ENCODE results near the gene METTL21C. TPM values are rescaled to one million over a fixed set of nuclear protein-coding genes. Genes with fewer than 3 reads are reported as not detected.

The METTL21C gene
- not detected in 2 replicates for total RNA-seq

GRCh38 chr13:102694937-102695336, at the start of gene METTL21C:
Gene METTL21C (minus strand): TSS chr13:102695044. CDS start chr13:102694498, 546 bp downstream.

Other genes starting within 250 kb of the METTL21C start
- gene TPP2, start 98.1 kb downstream of the METTL21C start, total RNA-seq: 54.7 and 62.3 TPM in 2 replicates
- 12.6 and 18.2 TPM in 2 replicates for gene TEX30, start 78.7 kb upstream of the METTL21C start, total RNA-seq
- gene POGLUT2, start 103.9 kb upstream of the METTL21C start, total RNA-seq: 16.2 and 20.0 TPM in 2 replicates
- gene BIVM, start 104.1 kb upstream of the METTL21C start, total RNA-seq: 14.9 and 22.0 TPM in 2 replicates
- 85.0 and 97.6 TPM in 2 replicates for gene ERCC5, start 151.0 kb upstream of the METTL21C start, total RNA-seq

Data from aortic smooth muscle cell (primary cell).